ENCODE data around the gene TMEM100. TPM values are rescaled to one million over a fixed set of nuclear protein-coding genes. Genes with fewer than 3 reads are reported as not detected.

TMEM100 gene
- total RNA-seq, 1 donor from 2014 or later = 0.54 TPM

DNA sequence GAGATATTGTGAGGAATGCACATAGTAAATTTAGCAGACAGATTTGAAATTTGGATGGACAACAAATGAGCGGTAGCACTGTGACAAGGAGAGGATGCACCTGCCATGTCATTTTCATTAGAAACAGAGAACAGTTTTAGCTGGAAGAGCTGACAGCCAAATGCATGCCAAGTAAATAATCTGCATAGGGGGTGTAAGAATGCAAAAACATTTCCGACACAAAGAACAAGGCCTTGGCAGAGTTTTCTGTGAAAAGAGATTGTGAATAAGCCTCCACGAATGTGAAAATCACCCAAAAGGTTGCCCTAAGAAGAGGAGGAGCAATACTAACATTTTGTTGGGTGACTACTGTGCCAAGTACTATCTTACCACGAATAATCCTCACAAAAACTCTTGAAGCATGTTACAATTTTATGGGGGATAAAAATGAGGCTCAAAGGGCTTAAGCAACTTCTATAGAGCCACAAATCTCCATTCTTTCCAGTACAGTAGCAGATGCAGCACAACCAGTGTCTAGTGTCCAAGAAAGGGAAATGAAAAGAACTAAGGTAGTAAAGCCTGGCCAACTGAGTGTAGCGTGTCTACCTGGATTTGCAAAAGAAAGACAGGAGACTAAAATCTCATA is 28.3 kb downstream of the TMEM100 start:
- peaks cover 22% of the 10 kb centered on the region for H3K4me1 Mint-ChIP-seq
- H3K27me3 Mint-ChIP-seq (ENCODE audit: low read depth) = no peaks in the 10 kb centered on the region
- no peak overlapping the region for H3K4me3 Mint-ChIP-seq
- no peaks in the 10 kb centered on the region for H3K36me3 Mint-ChIP-seq (ENCODE audit: low read depth)
- no peak for DNase-seq (ENCODE audit: low read depth, low spot score)
- TF ChIP-seq, protein P1, sequence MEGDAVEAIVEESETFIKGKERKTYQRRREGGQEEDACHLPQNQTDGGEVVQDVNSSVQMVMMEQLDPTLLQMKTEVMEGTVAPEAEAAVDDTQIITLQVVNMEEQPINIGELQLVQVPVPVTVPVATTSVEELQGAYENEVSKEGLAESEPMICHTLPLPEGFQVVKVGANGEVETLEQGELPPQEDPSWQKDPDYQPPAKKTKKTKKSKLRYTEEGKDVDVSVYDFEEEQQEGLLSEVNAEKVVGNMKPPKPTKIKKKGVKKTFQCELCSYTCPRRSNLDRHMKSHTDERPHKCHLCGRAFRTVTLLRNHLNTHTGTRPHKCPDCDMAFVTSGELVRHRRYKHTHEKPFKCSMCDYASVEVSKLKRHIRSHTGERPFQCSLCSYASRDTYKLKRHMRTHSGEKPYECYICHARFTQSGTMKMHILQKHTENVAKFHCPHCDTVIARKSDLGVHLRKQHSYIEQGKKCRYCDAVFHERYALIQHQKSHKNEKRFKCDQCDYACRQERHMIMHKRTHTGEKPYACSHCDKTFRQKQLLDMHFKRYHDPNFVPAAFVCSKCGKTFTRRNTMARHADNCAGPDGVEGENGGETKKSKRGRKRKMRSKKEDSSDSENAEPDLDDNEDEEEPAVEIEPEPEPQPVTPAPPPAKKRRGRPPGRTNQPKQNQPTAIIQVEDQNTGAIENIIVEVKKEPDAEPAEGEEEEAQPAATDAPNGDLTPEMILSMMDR (conservative IDR thresholded peaks at IDR 0.05) = no peak
- H3K27ac Mint-ChIP-seq (ENCODE audit: unreplicated experiment) = no peak overlapping the region
- no peaks in the 10 kb centered on the region for H3K9me3 Mint-ChIP-seq

DNA sequence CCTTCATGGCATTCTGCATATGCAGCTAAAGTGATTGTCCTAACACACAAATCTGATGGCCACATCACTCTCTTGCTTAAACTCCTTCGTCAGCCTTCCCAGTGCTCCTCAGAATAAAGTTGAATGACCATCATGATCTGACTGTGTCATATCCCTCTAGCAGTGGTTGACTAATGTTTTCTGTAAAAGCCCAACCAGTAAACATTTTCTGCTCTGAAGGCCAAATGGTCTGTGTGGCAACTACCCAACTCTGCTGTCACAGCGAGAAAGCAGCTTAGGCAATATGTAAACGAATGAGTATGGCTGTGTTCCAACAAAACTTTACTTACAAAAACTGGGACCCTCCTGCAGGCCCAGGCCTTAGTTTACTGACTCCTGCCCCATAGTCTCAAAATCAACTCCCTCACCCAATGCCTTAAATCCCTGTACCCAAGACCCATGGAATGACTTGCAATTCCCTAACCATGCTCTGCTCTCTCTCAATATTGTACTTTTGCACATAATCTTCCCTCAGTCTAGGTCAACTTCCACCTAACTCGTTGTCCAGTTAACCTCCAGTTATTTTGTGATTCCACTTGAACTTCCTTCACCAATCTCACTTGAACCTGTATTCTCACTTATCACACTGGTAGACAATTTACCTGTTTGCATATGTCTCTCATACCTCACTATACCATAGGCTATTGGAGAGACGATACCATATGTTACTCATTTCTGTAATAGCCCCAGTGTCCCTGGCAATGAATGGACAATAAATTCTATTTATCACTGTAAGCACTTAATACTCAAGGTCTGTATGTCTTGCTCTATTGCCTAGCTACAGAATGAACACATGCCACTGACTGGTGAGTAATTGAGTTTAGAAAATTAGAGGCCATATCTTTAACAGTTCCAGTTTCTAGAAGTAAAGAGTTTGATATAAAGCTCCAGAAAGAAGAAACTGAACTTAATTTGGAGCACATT is 29.1 kb downstream of the TMEM100 start:
- Mint-ChIP-seq H3K27ac (ENCODE audit: unreplicated experiment) (no peak overlapping the region), H3K4me3 (no peak overlapping the region), H3K27me3 (ENCODE audit: low read depth) (no peaks in the 10 kb centered on the region), H3K9me3 (no peaks in the 10 kb centered on the region), H3K36me3 (ENCODE audit: low read depth) (no peaks in the 10 kb centered on the region), H3K4me1 (peaks cover 17% of the 10 kb centered on the region)
- TF ChIP-seq, protein P1 (conservative IDR thresholded peaks at IDR 0.05) = no peak
- DNase-seq (ENCODE audit: low read depth, low spot score) = no peak

- DNase-seq (ENCODE audit: low read depth, low spot score) = no peak
- Mint-ChIP-seq H3K4me1 (peaks cover 17% of the 10 kb centered on the region), H3K27ac (ENCODE audit: unreplicated experiment) (no peak overlapping the region), H3K27me3 (ENCODE audit: low read depth) (no peaks in the 10 kb centered on the region), H3K4me3 (no peak overlapping the region), H3K36me3 (ENCODE audit: low read depth) (no peaks in the 10 kb centered on the region), H3K9me3 (no peaks in the 10 kb centered on the region)
- TF ChIP-seq, protein P1 (conservative IDR thresholded peaks at IDR 0.05) = no peak
Measured at GRCh38 chr17:55692276-55692675, 30.4 kb downstream of the TMEM100 start.

DNA sequence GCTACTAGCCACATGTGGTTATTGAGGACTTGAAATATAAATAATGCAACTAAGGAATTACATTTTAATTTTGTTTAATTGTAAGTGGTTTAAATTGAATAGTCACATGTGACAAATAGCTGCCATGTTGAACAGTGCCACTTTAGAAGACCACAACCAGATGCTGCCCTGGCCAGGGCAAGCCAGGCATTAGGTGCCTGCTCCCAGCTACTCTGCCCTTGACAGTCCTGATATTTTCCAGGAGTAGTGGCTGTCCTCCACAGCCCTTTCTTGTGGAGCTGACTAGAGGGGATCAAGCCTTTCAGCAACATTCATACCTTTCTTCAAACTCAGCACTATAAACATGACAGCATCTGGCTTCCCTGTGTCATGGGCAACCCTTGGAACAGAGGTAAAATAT is 31.0 kb downstream of the TMEM100 start:
- Mint-ChIP-seq H3K4me1 (peaks cover 17% of the 10 kb centered on the region), H3K4me3 (no peak overlapping the region), H3K27ac (ENCODE audit: unreplicated experiment) (no peak overlapping the region), H3K27me3 (ENCODE audit: low read depth) (no peaks in the 10 kb centered on the region), H3K36me3 (ENCODE audit: low read depth) (peaks cover 2% of the 10 kb centered on the region), H3K9me3 (peaks cover under 1% of the 10 kb centered on the region)
- no peak for DNase-seq (ENCODE audit: low read depth, low spot score)
- TF ChIP-seq, protein P1 (conservative IDR thresholded peaks at IDR 0.05) = no peak

- Mint-ChIP-seq H3K27me3 (ENCODE audit: low read depth) (no peaks in the 10 kb centered on the region), H3K4me3 (no peak overlapping the region), H3K9me3 (peaks cover 14% of the 10 kb centered on the region), H3K36me3 (ENCODE audit: low read depth) (peaks cover 3% of the 10 kb centered on the region), H3K27ac (ENCODE audit: unreplicated experiment) (no peak overlapping the region), H3K4me1 (peaks cover 17% of the 10 kb centered on the region)
- DNase-seq (ENCODE audit: low read depth, low spot score) = no peak
- TF ChIP-seq, protein P1 (conservative IDR thresholded peaks at IDR 0.05) = no peak
Measured at GRCh38 chr17:55690105-55690508, 32.6 kb downstream of the TMEM100 start.

All from neural crest cell (in vitro differentiated cells).